MCF 10A (cell line): Measurements from ENCODE around the gene GDF11. TPM values are rescaled to one million over a fixed set of nuclear protein-coding genes. Genes with fewer than 3 reads are reported as not detected.

Experiments used
- BruUV-seq: library from RNA; stranded (reverse); fragments of 400-500 nt; replicated peaks from 2 replicates; lab custom pipeline; 2021; lab: Mats Ljungman, UMichigan
- CTCF ChIA-PET: fragments of 300-600 bp; sonication (Branson Sonifier 250); formaldehyde crosslinking; extraction: SDS; loops from one replicate; lab custom pipeline; 2021; ENCODE audit warnings: antibody characterized with exemption, inconsistent platforms; lab: Yijun Ruan, JAX
- POLR2A ChIA-PET: fragments of 300-600, 350-650 bp; sonication (Branson Sonifier 250); formaldehyde crosslinking; extraction: SDS; loops from one replicate; lab custom pipeline; 2020; ENCODE audit warnings: antibody characterized with exemption, inconsistent platforms; lab: Yijun Ruan, JAX
- DNase-seq: peaks from one replicate; pipeline ENCODE4 v3.0.0-alpha.2; 2018; ENCODE audit not compliant: unreplicated experiment
- H3K27ac Mint-ChIP-seq: one replicate; pipeline ENCODE4 v1.8.0; 2022; ENCODE audit warnings: mild to moderate bottlenecking, low read depth, mixed read lengths; ENCODE audit not compliant: unreplicated experiment
- H3K27me3 Mint-ChIP-seq: one replicate; pipeline ENCODE4 v1.8.0; 2022; ENCODE audit warnings: mixed read lengths; ENCODE audit not compliant: insufficient read depth, unreplicated experiment
- H3K36me3 Mint-ChIP-seq: one replicate; pipeline ENCODE4 v1.8.0; 2022; ENCODE audit warnings: mild to moderate bottlenecking, moderate library complexity, mixed read lengths; ENCODE audit not compliant: insufficient read depth, unreplicated experiment
- H3K4me1 Mint-ChIP-seq: one replicate; pipeline ENCODE4 v1.8.0; 2022; ENCODE audit warnings: mixed read lengths; ENCODE audit not compliant: insufficient read depth, unreplicated experiment
- H3K4me3 Mint-ChIP-seq: one replicate; pipeline ENCODE4 v1.8.0; 2022; ENCODE audit warnings: mild to moderate bottlenecking, moderate library complexity, mixed read lengths; ENCODE audit not compliant: unreplicated experiment
- H3K9me3 Mint-ChIP-seq: one replicate; pipeline ENCODE4 v1.8.0; 2022; ENCODE audit warnings: mixed read lengths; ENCODE audit not compliant: unreplicated experiment
- intact Hi-C: fragments of 100-400 bp; cut with micrococcal nuclease; formaldehyde crosslinking; loops from 2 replicates; pipeline ENCODE4 v1.14.1; 2022
- total RNA-seq: library from RNA; stranded (reverse); gene quantifications from 2 replicates; pipeline ENCODE4 v1.2.3, GENCODE V29; 2022
- TF ChIP-seq, protein P1 (sequence below): fragments of 200-600 bp; IDR thresholded peaks from one replicate; pipeline ENCODE4 v1.8.0; 2022; ENCODE audit warnings: antibody characterized with exemption, mild to moderate bottlenecking; ENCODE audit not compliant: unreplicated experiment

GDF11 gene
- total RNA-seq, 1 experiment from 2014 or later = 1.9 TPM

- POLR2A ChIA-PET = interaction anchor here (0.7 to 2.5 kb wide), 2 partner anchors 28 to 138 kb away, joined by 3 to 9 read pairs; partner anchors contain the start of genes ORMDL2 and SARNP
- CTCF ChIA-PET = interaction anchor here (1.7 kb wide), 1 partner anchor 51 kb away, joined by 12 read pairs; no protein-coding TSS in a partner anchor
Observed at GRCh38 chr12:55789171-55789570, 46.2 kb downstream of the GDF11 start.

GRCh38 chr12:55789893-55790292 lies 47.0 kb downstream of the GDF11 start:
- no peak overlapping the region for H3K27ac Mint-ChIP-seq
- no peaks in the 10 kb centered on the region for H3K27me3 Mint-ChIP-seq
- peaks cover 89% of the 10 kb centered on the region for H3K36me3 Mint-ChIP-seq
- CTCF ChIA-PET = interaction anchor here (0.6 kb wide), 1 partner anchor 52 kb away, joined by 3 read pairs; no protein-coding TSS in a partner anchor
- intact Hi-C loops = no loop called here
- H3K9me3 Mint-ChIP-seq = no peaks in the 10 kb centered on the region
- no peaks in the 10 kb centered on the region for H3K4me1 Mint-ChIP-seq
- DNase-seq = no peak
- no TSS peak for BruUV-seq
- H3K4me3 Mint-ChIP-seq = no peak overlapping the region
- POLR2A ChIA-PET = interaction anchor here (0.7 to 2.5 kb wide), 2 partner anchors 8 to 28 kb away, joined by 4 to 9 read pairs; partner anchors contain the start of genes ORMDL2 and SARNP
- TF ChIP-seq, protein P1, sequence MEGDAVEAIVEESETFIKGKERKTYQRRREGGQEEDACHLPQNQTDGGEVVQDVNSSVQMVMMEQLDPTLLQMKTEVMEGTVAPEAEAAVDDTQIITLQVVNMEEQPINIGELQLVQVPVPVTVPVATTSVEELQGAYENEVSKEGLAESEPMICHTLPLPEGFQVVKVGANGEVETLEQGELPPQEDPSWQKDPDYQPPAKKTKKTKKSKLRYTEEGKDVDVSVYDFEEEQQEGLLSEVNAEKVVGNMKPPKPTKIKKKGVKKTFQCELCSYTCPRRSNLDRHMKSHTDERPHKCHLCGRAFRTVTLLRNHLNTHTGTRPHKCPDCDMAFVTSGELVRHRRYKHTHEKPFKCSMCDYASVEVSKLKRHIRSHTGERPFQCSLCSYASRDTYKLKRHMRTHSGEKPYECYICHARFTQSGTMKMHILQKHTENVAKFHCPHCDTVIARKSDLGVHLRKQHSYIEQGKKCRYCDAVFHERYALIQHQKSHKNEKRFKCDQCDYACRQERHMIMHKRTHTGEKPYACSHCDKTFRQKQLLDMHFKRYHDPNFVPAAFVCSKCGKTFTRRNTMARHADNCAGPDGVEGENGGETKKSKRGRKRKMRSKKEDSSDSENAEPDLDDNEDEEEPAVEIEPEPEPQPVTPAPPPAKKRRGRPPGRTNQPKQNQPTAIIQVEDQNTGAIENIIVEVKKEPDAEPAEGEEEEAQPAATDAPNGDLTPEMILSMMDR = no peak

More at GRCh38 chr12:55789171-55789570, 46.2 kb downstream of the GDF11 start:
- Mint-ChIP-seq H3K27me3 (no peaks in the 10 kb centered on the region), H3K4me1 (no peaks in the 10 kb centered on the region), H3K9me3 (no peaks in the 10 kb centered on the region), H3K27ac (no peak overlapping the region), H3K36me3 (peaks cover 87% of the 10 kb centered on the region), H3K4me3 (no peak overlapping the region)
- DNase-seq = no peak
- no TSS peak for BruUV-seq
- intact Hi-C loops = no loop called here
- TF ChIP-seq, protein P1 = no peak

DNA sequence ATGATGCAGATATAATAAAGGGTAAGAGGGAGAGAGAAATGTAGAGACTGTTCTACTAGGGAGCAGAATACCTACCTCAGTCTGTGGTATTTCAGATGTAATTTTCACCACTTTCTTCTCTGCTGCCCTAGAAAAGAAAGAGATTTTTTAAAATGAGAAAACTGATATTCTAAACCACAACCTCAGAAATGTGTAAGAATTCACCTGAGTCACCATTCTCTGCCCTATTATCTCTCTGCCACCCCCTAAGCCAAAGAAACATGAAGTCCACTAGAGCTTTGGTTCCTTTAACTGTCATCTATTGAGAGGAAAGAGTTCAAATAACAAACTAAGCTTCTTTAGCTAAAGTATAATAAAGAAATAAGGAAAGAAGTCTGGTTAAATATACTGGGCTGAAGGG lies 53.0 kb downstream of the GDF11 start:
- POLR2A ChIA-PET = interaction anchor here (1.4 to 3.7 kb wide), 2 partner anchors 21 to 178 kb away, joined by 4 to 17 read pairs; partner anchors contain the start of genes ORMDL2, RAB5B and SARNP
- H3K36me3 Mint-ChIP-seq = peaks cover 94% of the 10 kb centered on the region
- no peaks in the 10 kb centered on the region for H3K27me3 Mint-ChIP-seq
- CTCF ChIA-PET = interaction anchor here (0.5 to 2.0 kb wide), 4 partner anchors 17 to 199 kb away, joined by 3 to 16 read pairs (median 3); no protein-coding TSS in a partner anchor
- peaks cover 4% of the 10 kb centered on the region for H3K4me1 Mint-ChIP-seq
- no peak overlapping the region for H3K27ac Mint-ChIP-seq
- no peak for DNase-seq
- no TSS peak for BruUV-seq
- TF ChIP-seq, protein P1 = no peak
- H3K4me3 Mint-ChIP-seq = no peak overlapping the region
- intact Hi-C loops = loop anchor here (2.0 kb wide), 1 partner anchor 57 kb away; no protein-coding TSS in a partner anchor
- H3K9me3 Mint-ChIP-seq = no peaks in the 10 kb centered on the region

- no TSS peak for BruUV-seq
- no peak overlapping the region for H3K27ac Mint-ChIP-seq
- intact Hi-C loops = loop anchor here (2.0 kb wide), 1 partner anchor 58 kb away; no protein-coding TSS in a partner anchor
- H3K36me3 Mint-ChIP-seq = peaks cover 100% of the 10 kb centered on the region
- H3K4me3 Mint-ChIP-seq = no peak overlapping the region
- H3K27me3 Mint-ChIP-seq = no peaks in the 10 kb centered on the region
- TF ChIP-seq, protein P1 = peak; percentile 13
- ChIA-PET POLR2A (interaction anchor here (0.6 to 3.7 kb wide), 5 partner anchors 20 to 308 kb away, joined by 3 to 17 read pairs (median 4); partner anchors contain the start of genes ORMDL2, RAB5B and SARNP), CTCF (interaction anchor here (0.6 to 1.0 kb wide), 3 partner anchors 53 to 158 kb away, joined by 3 to 4 read pairs (median 3); no protein-coding TSS in a partner anchor)
- peaks cover 4% of the 10 kb centered on the region for H3K4me1 Mint-ChIP-seq
- no peaks in the 10 kb centered on the region for H3K9me3 Mint-ChIP-seq
- DNase-seq = peak; percentile 41
Observed at GRCh38 chr12:55797068-55797467, 54.1 kb downstream of the GDF11 start.
